Neuronal stem cell (in vitro differentiated cells): ENCODE results near the gene TWF2.

Experiments
- DNase-seq: peaks from one replicate; pipeline ENCODE4 v3.0.0-alpha.2; 2013; ENCODE audit warnings: low spot score
- H2AFZ ChIP-seq: one replicate; pipeline ENCODE4 v1.6.1; 2013; ENCODE audit warnings: mild to moderate bottlenecking, low read length, inconsistent platforms
- H2AK5ac ChIP-seq: 2 replicates; pipeline ENCODE4 v1.6.1; 2013; ENCODE audit warnings: low read depth, mild to moderate bottlenecking, inconsistent platforms, low read length, moderate library complexity, mixed read lengths
- H2BK120ac ChIP-seq: 2 replicates; pipeline ENCODE4 v1.6.1; 2013; ENCODE audit warnings: low read depth, mild to moderate bottlenecking, inconsistent platforms, low read length, moderate library complexity, mixed read lengths
- H2BK12ac ChIP-seq: one replicate; pipeline ENCODE4 v1.6.1; 2013; ENCODE audit warnings: low read length, inconsistent platforms
- H2BK15ac ChIP-seq: 2 replicates; pipeline ENCODE4 v1.6.1; 2013; ENCODE audit warnings: mild to moderate bottlenecking, low read length, inconsistent platforms, mixed read lengths
- H2BK5ac ChIP-seq: one replicate; pipeline ENCODE4 v1.6.1; 2013; ENCODE audit warnings: inconsistent platforms, mild to moderate bottlenecking, low read length, moderate library complexity
- H3K14ac ChIP-seq: one replicate; pipeline ENCODE4 v1.6.1; 2013; ENCODE audit warnings: low read length, inconsistent platforms
- H3K18ac ChIP-seq: 2 replicates; pipeline ENCODE4 v1.6.1; 2013; ENCODE audit warnings: low read length, inconsistent platforms
- H3K23ac ChIP-seq: 2 replicates; pipeline ENCODE4 v1.6.1; 2013; ENCODE audit warnings: low read depth, mild to moderate bottlenecking, mixed read lengths, low read length, inconsistent platforms; ENCODE audit not compliant: poor library complexity
- H3K27ac ChIP-seq: replicated peaks from 3 replicates; pipeline ENCODE4 v1.5.1; 2013; ENCODE audit warnings: low read length, inconsistent platforms
- H3K27me3 ChIP-seq, 3 experiments: 2 replicates each; pipeline ENCODE4 v1.6.1; 2013; ENCODE audit warnings: low read length in 3 of 3, mild to moderate bottlenecking in 2 of 3, inconsistent platforms in 1 of 3, low read depth in 1 of 3, mixed read lengths in 1 of 3, moderate library complexity in 1 of 3; ENCODE audit not compliant: control insufficient read depth in 3 of 3, insufficient read depth in 3 of 3
- H3K36me3 ChIP-seq, 2 donors: replicated peaks in 1 of 2; 2 replicates each; pipeline ENCODE4 v1.6.1; 2013; ENCODE audit warnings: low read length in 2 of 2; ENCODE audit not compliant: control insufficient read depth in 2 of 2, insufficient read depth in 2 of 2
- H3K4ac ChIP-seq: 2 replicates; pipeline ENCODE4 v1.6.1; 2013; ENCODE audit warnings: inconsistent platforms, mild to moderate bottlenecking, low read length, moderate library complexity
- H3K4me1 ChIP-seq, 2 donors: 1 replicate in 1 of 2; 2 replicates in 1 of 2; pipeline ENCODE4 v1.6.1; 2013; ENCODE audit warnings: low read length in 2 of 2, low read depth in 1 of 2; ENCODE audit not compliant: control insufficient read depth in 2 of 2, insufficient read depth in 1 of 2
- H3K4me2 ChIP-seq: one replicate; pipeline ENCODE4 v1.6.1; 2013; ENCODE audit warnings: mild to moderate bottlenecking, low read length, inconsistent platforms; ENCODE audit not compliant: insufficient read depth, poor library complexity, severe bottlenecking
- H3K4me3 ChIP-seq, 2 donors: 2 replicates each; pipeline ENCODE4 v1.5.1; 2013; ENCODE audit warnings: low read length in 2 of 2, mild to moderate bottlenecking in 2 of 2, inconsistent platforms in 1 of 2, moderate library complexity in 1 of 2
- H3K79me1 ChIP-seq: one replicate; pipeline ENCODE4 v1.6.1; 2013; ENCODE audit warnings: low read depth, mild to moderate bottlenecking, inconsistent platforms, low read length, moderate library complexity
- H3K9ac ChIP-seq: one replicate; pipeline ENCODE4 v1.6.1; 2013; ENCODE audit warnings: mild to moderate bottlenecking, low read depth, low read length, inconsistent platforms; ENCODE audit not compliant: poor library complexity
- H3K9me3 ChIP-seq, 2 donors: replicated peaks in 1 of 2; 2 replicates each; pipeline versions ENCODE3 to v1.6.1; 2013; ENCODE audit warnings: low read length in 2 of 2, mild to moderate bottlenecking in 2 of 2, inconsistent platforms in 1 of 2, low read depth in 1 of 2, mixed read lengths in 1 of 2, moderate library complexity in 1 of 2; ENCODE audit not compliant: control insufficient read depth in 2 of 2, insufficient read depth in 1 of 2
- H4K8ac ChIP-seq: one replicate; pipeline ENCODE4 v1.6.1; 2013; ENCODE audit warnings: low read depth, mild to moderate bottlenecking, inconsistent platforms, low read length, moderate library complexity
- H4K91ac ChIP-seq: one replicate; pipeline ENCODE4 v1.6.1; 2013; ENCODE audit warnings: low read length, low read depth, mild to moderate bottlenecking, inconsistent platforms; ENCODE audit not compliant: poor library complexity
- WGBS, 2 donors: extraction: QIAGEN DNeasy Blood & Tissue Kit; methylation state at CpG; one replicate each; pipeline ENCODE4 v1.1.7; 2013; ENCODE audit warnings: missing lambda C conversion rate in 2 of 2, mixed read lengths in 1 of 2; ENCODE audit not compliant: insufficient read length in 2 of 2, insufficient replicate concordance in 1 of 2; ENCODE audit errors: extremely low coverage in 2 of 2; 5-methylcytosine and 5-hydroxymethylcytosine counted together

TWF2 gene

DNA sequence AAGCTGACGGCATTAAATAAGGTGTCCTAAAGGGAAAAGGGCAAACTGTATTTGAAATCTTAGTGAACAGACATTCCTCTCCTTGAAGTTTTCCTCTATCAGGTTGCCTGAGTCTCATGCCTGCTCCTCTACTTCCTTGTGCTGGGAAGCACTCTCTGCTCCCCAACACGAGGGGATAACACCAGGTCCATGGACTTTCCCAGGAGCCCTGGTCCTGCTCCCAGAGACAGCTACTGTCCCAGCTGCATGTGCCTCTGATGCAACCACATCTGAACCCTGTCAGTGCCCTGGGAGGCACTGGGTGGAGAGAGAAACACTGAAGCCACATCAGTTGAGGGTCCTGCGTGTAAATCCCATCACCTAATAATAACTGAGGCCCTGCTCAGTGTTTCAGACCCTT is 20.9 kb downstream of the TWF2 start:
- no peak overlapping the region for H2BK15ac ChIP-seq
- H2AK5ac ChIP-seq = no peak overlapping the region
- H4K91ac ChIP-seq = no peak overlapping the region
- H3K4me3 ChIP-seq = no peak overlapping the region
- no peak overlapping the region for H3K27ac ChIP-seq
- no peak overlapping the region for H2AFZ ChIP-seq
- WGBS, 2 donors = no CpG with 5 or more reads among the region's 3 CpGs
- H3K23ac ChIP-seq = no peak overlapping the region
- peak overlapping the region; percentile 50 for H3K9ac ChIP-seq
- no peaks in the 10 kb centered on the region for H3K79me1 ChIP-seq
- H2BK5ac ChIP-seq = no peak overlapping the region
- H3K4me2 ChIP-seq = no peak overlapping the region
- H3K4me1 ChIP-seq = peaks cover 11 to 14% of the 10 kb centered on the region in 2 donors
- no peak overlapping the region for H3K4ac ChIP-seq
- no peak overlapping the region for H4K8ac ChIP-seq
- DNase-seq = no peak
- no peaks in the 10 kb centered on the region for H3K9me3 ChIP-seq
- no peak overlapping the region for H2BK12ac ChIP-seq
- no peaks in the 10 kb centered on the region for H3K27me3 ChIP-seq
- H3K36me3 ChIP-seq = peaks cover 23 to 31% of the 10 kb centered on the region in 2 donors
- no peak overlapping the region for H3K14ac ChIP-seq
- no peak overlapping the region for H3K18ac ChIP-seq
- H2BK120ac ChIP-seq = no peak overlapping the region

DNA sequence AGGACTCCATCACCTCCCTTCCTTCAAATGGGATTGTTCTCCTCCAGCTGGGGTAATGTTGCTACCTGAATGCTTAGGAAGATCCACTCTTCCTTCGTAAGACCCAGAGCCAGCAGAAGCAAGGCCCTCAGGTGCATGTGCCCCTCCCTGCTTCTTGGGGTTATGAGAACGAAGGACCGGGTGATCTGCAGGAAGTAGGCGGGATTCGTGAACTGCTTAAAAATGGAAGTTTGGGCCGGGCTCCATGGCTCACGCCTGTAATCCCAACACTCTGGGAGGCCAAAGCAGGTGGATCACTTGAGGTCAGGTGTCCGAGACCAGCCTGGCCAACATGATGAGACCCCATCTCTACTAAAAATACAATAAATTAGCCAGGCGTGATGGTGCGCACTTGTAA is 21.6 kb downstream of the TWF2 start:
- no peak overlapping the region for H3K18ac ChIP-seq
- no peak overlapping the region for H3K14ac ChIP-seq
- H3K36me3 ChIP-seq = peaks cover 26 to 37% of the 10 kb centered on the region in 2 donors
- no peak overlapping the region for H3K27ac ChIP-seq
- no peak overlapping the region for H3K9ac ChIP-seq
- no peaks in the 10 kb centered on the region for H3K79me1 ChIP-seq
- no peak overlapping the region for H2AK5ac ChIP-seq
- no peak overlapping the region for H4K91ac ChIP-seq
- no peak overlapping the region for H2AFZ ChIP-seq
- H3K4me1 ChIP-seq = peaks cover 11 to 14% of the 10 kb centered on the region in 2 donors
- H2BK12ac ChIP-seq = no peak overlapping the region
- no peak overlapping the region for H2BK5ac ChIP-seq
- no peak overlapping the region for H3K4me2 ChIP-seq
- H2BK15ac ChIP-seq = no peak overlapping the region
- H3K4ac ChIP-seq = no peak overlapping the region
- no peaks in the 10 kb centered on the region for H3K9me3 ChIP-seq
- no peak for DNase-seq
- no peak overlapping the region for H2BK120ac ChIP-seq
- no CpG with 5 or more reads among the region's 10 CpGs for WGBS, 2 donors
- no peak overlapping the region for H4K8ac ChIP-seq
- H3K23ac ChIP-seq = no peak overlapping the region
- H3K4me3 ChIP-seq = no peak overlapping the region
- H3K27me3 ChIP-seq = no peaks in the 10 kb centered on the region

DNA sequence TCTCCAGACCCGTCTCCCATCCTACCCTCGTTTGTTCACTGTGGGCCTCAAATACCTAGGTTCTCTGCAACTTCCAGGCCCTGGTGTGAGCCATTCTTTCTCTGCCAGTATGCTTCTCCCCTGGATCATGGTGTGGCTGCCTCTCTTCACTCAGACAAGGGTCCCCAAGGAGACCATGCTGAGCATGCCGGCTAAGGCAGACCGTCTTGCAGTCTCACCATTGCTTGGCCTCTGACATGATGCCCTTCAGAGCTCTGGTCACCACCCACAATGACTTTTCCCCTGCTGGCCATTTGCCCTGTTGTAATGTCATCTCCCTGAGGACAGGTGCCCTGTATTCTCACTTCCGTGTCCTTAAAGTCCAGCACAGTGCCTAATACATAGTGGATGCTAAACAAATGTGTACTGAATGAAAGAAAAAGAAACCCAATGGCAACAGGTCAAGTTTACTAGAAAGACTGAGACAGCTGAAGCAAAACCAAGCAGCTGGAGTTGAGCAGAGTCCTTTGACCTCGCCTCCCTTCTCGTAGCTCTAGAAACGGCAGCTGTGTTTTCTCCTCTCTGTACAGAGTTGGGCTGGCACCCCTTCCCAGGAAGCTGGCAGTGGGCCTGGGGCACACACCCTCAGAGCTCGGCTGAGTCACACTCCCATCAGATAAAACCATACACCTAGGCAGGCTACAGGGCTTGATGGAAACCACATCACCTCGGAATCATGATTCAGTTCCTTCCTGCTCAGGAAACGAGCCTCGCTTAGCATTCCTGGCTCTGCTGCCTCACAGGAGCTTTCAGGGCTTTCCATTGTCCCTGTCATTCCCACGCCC is 22.2 kb downstream of the TWF2 start:
- Histone ChIP-seq H2BK12ac (no peak overlapping the region), H3K79me1 (no peaks in the 10 kb centered on the region), H4K8ac (no peak overlapping the region), H2BK120ac (no peak overlapping the region), H3K14ac (no peak overlapping the region), H3K4me1 (peaks cover 11 to 14% of the 10 kb centered on the region in 2 donors), H3K36me3 (peaks cover 30 to 43% of the 10 kb centered on the region in 2 donors), H4K91ac (no peak overlapping the region), H3K27me3 (no peaks in the 10 kb centered on the region), H3K18ac (no peak overlapping the region), H3K27ac (no peak overlapping the region), H3K4me2 (no peak overlapping the region), H2BK5ac (no peak overlapping the region), H2AFZ (no peak overlapping the region), H3K4ac (no peak overlapping the region), H3K4me3 (peak overlapping the region in 1 of 2 donors; percentile 38), H3K9ac (no peak overlapping the region), H3K23ac (no peak overlapping the region), H2AK5ac (no peak overlapping the region), H2BK15ac (no peak overlapping the region), H3K9me3 (no peaks in the 10 kb centered on the region)
- no peak for DNase-seq
- no CpG with 5 or more reads among the region's 13 CpGs for WGBS, 2 donors

DNA sequence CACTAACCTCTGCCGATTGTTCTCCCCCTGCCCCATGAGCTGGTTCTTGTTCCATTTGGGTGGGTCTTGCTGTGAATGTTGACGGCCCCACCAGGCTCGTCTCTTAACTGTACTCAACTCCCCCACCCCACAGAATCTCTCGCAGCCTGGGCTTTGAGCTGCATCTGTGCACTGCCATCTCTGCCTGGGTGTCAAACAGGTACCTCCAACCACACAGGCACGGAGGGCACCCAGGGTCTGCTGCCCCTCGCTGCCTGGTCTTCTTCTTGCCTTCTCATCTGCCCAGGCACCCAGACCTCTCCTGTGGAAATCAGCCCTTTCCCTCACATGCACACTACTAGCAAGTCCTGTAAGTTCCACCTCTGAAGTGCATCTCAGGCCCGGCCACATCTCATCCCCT is 23.6 kb downstream of the TWF2 start:
- Histone ChIP-seq H3K4ac (no peak overlapping the region), H2AFZ (no peak overlapping the region), H2BK5ac (no peak overlapping the region), H4K8ac (no peak overlapping the region), H2BK12ac (no peak overlapping the region), H2BK120ac (no peak overlapping the region), H2BK15ac (no peak overlapping the region), H3K9ac (no peak overlapping the region), H4K91ac (no peak overlapping the region), H3K4me3 (no peak overlapping the region), H2AK5ac (no peak overlapping the region), H3K4me1 (peaks cover 11% of the 10 kb centered on the region in 2 donors), H3K27me3 (no peaks in the 10 kb centered on the region), H3K18ac (no peak overlapping the region), H3K14ac (no peak overlapping the region), H3K36me3 (peaks cover 42 to 57% of the 10 kb centered on the region in 2 donors), H3K4me2 (no peak overlapping the region), H3K27ac (no peak overlapping the region), H3K79me1 (no peaks in the 10 kb centered on the region), H3K9me3 (no peaks in the 10 kb centered on the region), H3K23ac (no peak overlapping the region)
- WGBS, 2 donors = no CpG with 5 or more reads among the region's 7 CpGs
- DNase-seq = no peak
